Stromal cell of bone marrow (primary cell): Measurements from ENCODE around the gene ROR2.
"Not testable (repeated sequence)": the region's sequence is repeated elsewhere in the genome, so short reads cannot be mapped to it uniquely, and the experiment has no call there.

ENCODE experiments used
- DNase-seq: peaks from one replicate; pipeline ENCODE4 v3.0.0-alpha.2; 2012; ENCODE audit warnings: low read depth

Gene ROR2

GRCh38 chr9:91629718-91630117 lies 320.3 kb downstream of the ROR2 start:
- no peak for DNase-seq

- no peak for DNase-seq
Observed at GRCh38 chr9:91628892-91629291, 321.1 kb downstream of the ROR2 start.

DNA sequence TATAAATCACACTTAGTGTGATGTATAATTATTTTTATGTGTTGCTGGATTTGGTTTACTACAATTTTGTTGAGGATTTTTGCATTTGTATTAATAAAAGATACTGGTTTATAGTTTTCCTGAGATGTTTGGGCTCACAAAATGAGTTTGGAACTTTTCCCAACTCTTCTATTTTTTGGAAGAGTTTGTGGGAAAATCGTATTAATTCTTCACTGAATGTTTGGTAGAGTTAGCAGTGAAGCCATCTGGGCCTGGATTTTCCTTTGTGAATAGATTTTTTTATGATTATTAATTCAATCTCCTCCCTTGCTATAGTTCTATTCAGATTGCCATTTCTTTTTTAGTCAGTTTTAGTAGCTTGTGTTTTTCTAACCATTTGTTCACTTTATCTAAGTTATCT lies 324.7 kb downstream of the ROR2 start:
- DNase-seq, result no peak

DNA sequence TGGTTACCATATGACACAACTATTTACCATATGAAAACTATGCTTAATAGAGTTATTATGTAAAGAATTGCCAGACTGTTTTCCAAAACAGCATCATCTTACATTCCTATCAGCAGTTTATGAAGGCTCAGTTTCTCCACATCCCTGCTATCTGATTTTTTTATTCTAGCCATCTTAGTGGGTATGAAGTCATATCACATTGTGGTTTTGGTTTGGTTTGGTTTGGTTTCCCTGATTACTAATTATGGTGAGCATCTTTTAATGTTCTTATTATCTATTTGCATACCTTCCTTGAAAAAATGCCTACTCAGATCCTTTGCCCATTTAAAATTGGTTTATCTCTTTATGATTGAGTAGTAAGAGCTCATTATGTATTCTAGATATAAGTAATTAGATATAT lies 327.0 kb downstream of the ROR2 start:
- DNase-seq, result no peak

DNA sequence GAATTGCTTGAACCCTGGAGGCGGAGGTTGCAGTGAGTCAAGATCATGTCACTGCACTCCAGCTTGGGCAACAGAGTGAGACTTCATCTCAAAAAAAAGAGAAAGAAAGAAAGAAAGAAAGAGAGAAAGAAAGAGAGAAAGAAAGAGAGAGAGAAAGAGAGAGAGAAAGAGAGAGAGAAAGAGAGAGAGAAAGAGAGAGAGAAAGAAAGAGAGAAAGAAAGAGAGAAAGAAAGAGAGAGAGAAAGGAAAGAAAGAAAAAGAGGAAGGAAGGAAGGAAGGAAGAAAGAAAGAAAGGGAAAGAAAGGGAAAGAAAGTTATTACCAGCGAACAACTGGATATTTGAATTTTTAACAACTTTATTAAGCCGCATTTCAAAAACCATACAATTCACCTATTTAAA lies 327.9 kb downstream of the ROR2 start:
- DNase-seq, result not testable (repeated sequence)

DNA sequence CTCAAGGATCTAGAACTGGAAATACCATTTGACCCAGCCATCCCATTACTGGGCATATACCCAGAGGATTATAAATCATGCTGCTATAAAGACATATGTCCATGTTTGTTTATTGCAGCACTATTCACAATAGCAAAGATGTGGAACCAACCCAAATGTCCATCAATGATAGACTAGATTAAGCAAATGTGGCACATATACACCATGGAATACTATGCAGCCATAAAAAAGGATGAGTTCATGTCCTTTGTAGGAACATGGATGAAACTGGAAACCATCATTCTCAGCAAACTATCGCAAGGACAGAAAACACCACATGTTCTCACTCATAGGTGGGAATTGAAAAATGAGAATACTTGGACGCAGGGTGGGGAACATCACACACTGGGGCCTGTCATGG lies 336.0 kb downstream of the ROR2 start:
- not testable (repeated sequence) for DNase-seq

- DNase-seq, result no peak
Observed at GRCh38 chr9:91611582-91611981, 338.4 kb downstream of the ROR2 start.

GRCh38 chr9:91606255-91606995 lies 343.6 kb downstream of the ROR2 start:
- no peak for DNase-seq

- DNase-seq, result no peak
Observed at GRCh38 chr9:91604451-91605179, 345.4 kb downstream of the ROR2 start.

DNA sequence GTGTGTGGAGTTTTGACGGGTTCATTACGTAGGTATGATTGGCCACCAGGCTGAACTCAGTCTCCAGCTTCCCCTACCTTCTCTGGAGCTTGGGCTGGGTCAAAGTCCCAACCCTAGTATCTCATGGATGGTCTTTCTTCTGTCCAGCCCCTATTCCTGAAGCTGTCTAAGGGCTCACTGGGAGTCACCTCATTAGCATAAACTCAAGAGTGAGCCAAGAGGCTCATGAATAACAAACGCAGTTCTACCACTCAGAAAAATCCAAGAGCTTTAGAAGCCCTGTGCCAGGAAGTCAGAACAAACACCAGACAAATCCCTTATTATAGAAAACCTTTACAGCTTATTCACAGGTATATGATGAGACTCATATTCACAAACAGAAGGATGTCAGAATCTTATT lies 346.1 kb downstream of the ROR2 start:
- no peak for DNase-seq

DNA sequence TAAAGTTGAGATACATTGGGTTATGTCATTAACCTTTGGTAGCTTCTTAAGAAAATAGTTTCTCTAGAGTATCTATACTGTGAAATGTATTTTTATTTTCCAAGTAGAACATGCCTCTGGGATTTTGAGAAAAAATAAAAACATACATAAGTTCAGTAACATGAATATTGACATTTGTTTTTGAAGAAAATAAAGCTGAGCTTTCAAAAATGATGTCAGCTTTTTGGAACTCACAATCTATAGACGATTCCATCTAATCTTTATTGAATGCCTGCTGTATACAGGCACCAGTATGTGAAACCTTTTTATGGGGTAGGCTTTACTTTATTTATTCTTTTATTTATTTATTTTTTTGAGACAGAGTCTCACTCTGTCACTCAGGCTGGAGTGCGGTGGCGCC lies 350.5 kb downstream of the ROR2 start:
- no peak for DNase-seq

GRCh38 chr9:91591627-91592026 lies 358.4 kb downstream of the ROR2 start:
- DNase-seq, result no peak

GRCh38 chr9:91589101-91589553 lies 360.9 kb downstream of the ROR2 start:
- DNase-seq, result peak; percentile 63

GRCh38 chr9:91586282-91586681 lies 363.7 kb downstream of the ROR2 start:
- no peak for DNase-seq

- DNase-seq, result no peak
Observed at GRCh38 chr9:91583966-91584365, 366.1 kb downstream of the ROR2 start.

GRCh38 chr9:91583161-91583875 lies 366.7 kb downstream of the ROR2 start:
- DNase-seq, result no peak

DNA sequence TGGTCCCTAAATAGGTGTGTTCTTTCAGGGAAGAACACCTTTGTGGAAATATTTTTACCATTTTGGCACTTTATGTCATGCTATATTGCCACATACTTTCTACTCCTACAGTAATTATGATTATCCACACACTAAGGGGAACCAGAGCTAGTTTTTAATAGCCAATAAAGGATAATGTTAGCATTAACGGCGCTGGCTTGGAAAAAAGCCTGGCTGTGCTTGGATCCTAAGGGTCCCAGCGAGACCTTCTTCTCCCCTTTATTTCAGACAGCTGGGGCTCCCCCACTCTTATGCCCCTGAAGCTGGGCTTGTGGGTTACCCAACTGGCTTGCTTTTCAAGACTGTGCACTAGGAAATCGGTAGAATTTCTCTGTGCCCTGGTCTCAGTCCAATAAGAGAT lies 367.8 kb downstream of the ROR2 start:
- no peak for DNase-seq

DNA sequence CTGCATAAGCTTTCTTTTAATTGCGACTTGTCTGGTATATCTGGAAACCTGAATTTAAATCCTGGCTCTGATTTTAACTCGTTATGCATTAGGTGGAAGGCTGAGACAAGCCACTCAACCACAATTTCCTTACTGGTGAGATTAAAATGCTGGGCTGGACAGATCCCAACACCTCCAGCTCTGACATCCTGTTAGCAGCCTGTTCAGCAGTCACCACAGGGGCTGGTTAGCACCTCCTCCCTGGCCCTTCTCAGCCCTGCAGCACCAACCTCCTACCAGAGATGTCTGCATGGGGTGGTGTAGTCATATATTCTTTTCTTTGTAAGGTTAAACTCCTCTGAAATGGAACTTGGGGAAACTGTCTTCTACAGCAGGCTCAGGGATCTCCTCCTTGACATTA lies 369.9 kb downstream of the ROR2 start:
- no peak for DNase-seq

GRCh38 chr9:91578911-91579310 lies 371.1 kb downstream of the ROR2 start:
- no peak for DNase-seq

GRCh38 chr9:91577633-91578061 lies 372.4 kb downstream of the ROR2 start:
- DNase-seq, result no peak

GRCh38 chr9:91572811-91573210 lies 377.2 kb downstream of the ROR2 start:
- no peak for DNase-seq

DNA sequence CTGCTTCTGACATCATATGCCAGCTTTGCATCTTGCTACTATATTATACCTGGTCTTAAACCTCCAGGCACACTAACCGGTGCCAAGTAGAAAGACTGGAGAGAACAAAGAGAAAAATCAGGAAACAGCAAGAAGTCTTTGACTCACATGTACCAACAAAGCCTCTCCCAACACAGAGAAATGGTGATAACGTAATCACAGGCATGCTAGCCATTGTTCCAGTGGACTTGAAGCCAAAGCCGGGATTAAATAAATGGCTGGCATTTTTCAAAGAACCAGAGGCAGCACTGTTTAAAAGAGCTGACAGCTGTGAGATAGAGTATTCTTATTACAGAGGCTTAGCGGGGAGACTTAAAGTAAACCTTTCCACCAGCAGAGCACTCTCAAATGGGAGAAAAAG lies 378.0 kb downstream of the ROR2 start:
- DNase-seq, result no peak

DNA sequence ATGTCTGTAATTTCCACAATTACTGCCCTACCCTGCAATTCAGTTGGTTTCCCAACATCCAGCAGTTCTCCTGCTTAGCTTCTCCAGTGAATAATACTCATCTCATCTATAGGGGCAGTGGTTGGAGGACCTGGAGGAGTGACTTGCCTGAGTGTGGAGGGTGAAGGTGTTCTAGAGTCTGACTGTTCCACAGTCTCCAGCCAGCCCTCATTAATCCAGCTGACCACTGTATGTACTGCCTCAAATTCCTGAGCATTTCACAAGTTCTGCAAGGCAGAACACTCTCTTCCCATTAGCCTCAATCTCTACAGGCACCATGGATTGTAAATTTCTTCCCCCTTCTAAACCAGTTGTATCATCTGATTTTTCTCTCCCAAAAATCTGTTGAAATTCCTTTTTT lies 379.0 kb downstream of the ROR2 start:
- no peak for DNase-seq
